Measurements from ENCODE around the gene SHC4.

The SHC4 gene

GRCh38 chr15:48785712-48786111 is 178.0 kb downstream of the SHC4 start:
- no peak for DNase-seq

- DNase-seq = no peak
These were observed 178.5 kb downstream of the SHC4 start for GRCh38 chr15:48785195-48785594.

GRCh38 chr15:48784756-48785155 is 179.0 kb downstream of the SHC4 start:
- DNase-seq = no peak

- DNase-seq = no peak
These were observed 180.8 kb downstream of the SHC4 start for GRCh38 chr15:48782911-48783310.

- no peak for DNase-seq
These were observed 182.1 kb downstream of the SHC4 start for GRCh38 chr15:48781481-48782081.

- DNase-seq = no peak
These were observed 182.7 kb downstream of the SHC4 start for GRCh38 chr15:48781017-48781416.

- DNase-seq = no peak
These were observed 185.4 kb downstream of the SHC4 start for GRCh38 chr15:48778331-48778730.

- DNase-seq = no peak
These were observed 185.9 kb downstream of the SHC4 start for GRCh38 chr15:48777645-48778330.

GRCh38 chr15:48775546-48775945 is 188.2 kb downstream of the SHC4 start:
- DNase-seq = no peak

GRCh38 chr15:48774484-48774883 is 189.2 kb downstream of the SHC4 start:
- no peak for DNase-seq
